Measurements from ENCODE around the gene PXDC1.

PXDC1 gene

GRCh38 chr6:3725145-3726047 lies 26.1 kb downstream of the PXDC1 start:
- ChIA-PET POLR2A (no interaction called here), CTCF (interaction anchor here (0.6 to 4.2 kb wide), 5 partner anchors 7 to 460 kb away, joined by 3 to 27 read pairs (median 3); no protein-coding TSS in a partner anchor)
- DNase-seq (ENCODE audit: extremely low spot score): no peak
- no peak for TF ChIP-seq CTCF (IDR thresholded peaks at IDR 0.05; ENCODE audit: control extremely low read depth, extremely low read depth, low read depth, missing control alignments)

GRCh38 chr6:3724451-3725144 lies 26.9 kb downstream of the PXDC1 start:
- no peak for TF ChIP-seq CTCF (IDR thresholded peaks at IDR 0.05; ENCODE audit: control extremely low read depth, extremely low read depth, low read depth, missing control alignments)
- DNase-seq (ENCODE audit: extremely low spot score): no peak
- ChIA-PET CTCF (interaction anchor here (1.5 to 4.2 kb wide), 3 partner anchors 8 to 253 kb away, joined by 3 to 27 read pairs (median 6); no protein-coding TSS in a partner anchor), POLR2A (no interaction called here)

- DNase-seq (ENCODE audit: extremely low spot score): no peak
- ChIA-PET POLR2A (no interaction called here), CTCF (interaction anchor here (1.5 to 4.2 kb wide), 3 partner anchors 8 to 254 kb away, joined by 3 to 27 read pairs (median 6); no protein-coding TSS in a partner anchor)
These were observed 27.5 kb downstream of the PXDC1 start for GRCh38 chr6:3723966-3724365.

GRCh38 chr6:3723251-3723650 lies 28.3 kb downstream of the PXDC1 start:
- DNase-seq (ENCODE audit: extremely low spot score): no peak
- CTCF ChIA-PET: interaction anchor here (1.3 to 4.2 kb wide), 5 partner anchors 9 to 255 kb away, joined by 3 to 27 read pairs (median 3); no protein-coding TSS in a partner anchor
- POLR2A ChIA-PET: no interaction called here
- no peak for TF ChIP-seq CTCF (IDR thresholded peaks at IDR 0.05; ENCODE audit: control extremely low read depth, extremely low read depth, low read depth, missing control alignments)

More at GRCh38 chr6:3723966-3724365, 27.5 kb downstream of the PXDC1 start:
- no peak for TF ChIP-seq CTCF (IDR thresholded peaks at IDR 0.05; ENCODE audit: control extremely low read depth, extremely low read depth, low read depth, missing control alignments)

- POLR2A ChIA-PET: no interaction called here
- CTCF ChIA-PET: interaction anchor here (1.3 to 4.2 kb wide), 3 partner anchors 9 to 27 kb away, joined by 3 to 27 read pairs (median 3); no protein-coding TSS in a partner anchor
- no peak for DNase-seq (ENCODE audit: extremely low spot score)
- no peak for TF ChIP-seq CTCF (IDR thresholded peaks at IDR 0.05; ENCODE audit: control extremely low read depth, extremely low read depth, low read depth, missing control alignments)
These were observed 28.7 kb downstream of the PXDC1 start for GRCh38 chr6:3722785-3723184.

All from GM10248 (cell line).